BLaER1 treated with 17β-estradiol and CSF1 and Interleukin-3, amounts not matched to agents 10 nM and 100 nM (cell line): Measurements from ENCODE around the gene TENM3.

ENCODE experiments used
- H3K27ac ChIP-seq, 11 experiments: shearing (Covaris generic); formaldehyde crosslinking; 2 replicates each; pipeline ENCODE4 v1.8.1; 2022
- H3K27me3 ChIP-seq, 11 experiments: shearing (Covaris generic); formaldehyde crosslinking; 2 replicates each; pipeline ENCODE4 v1.8.1; 2022
- H3K36me3 ChIP-seq, 11 experiments: shearing (Covaris generic); formaldehyde crosslinking; 2 replicates each; pipeline ENCODE4 v1.8.1; 2022
- H3K4me1 ChIP-seq, 10 experiments: shearing (Covaris generic); formaldehyde crosslinking; 2 replicates each; pipeline ENCODE4 v1.8.1; 2022
- H3K4me2 ChIP-seq, 11 experiments: shearing (Covaris generic); formaldehyde crosslinking; 2 replicates each; pipeline ENCODE4 v1.8.1; 2022
- H3K4me3 ChIP-seq, 10 experiments: shearing (Covaris generic); formaldehyde crosslinking; 2 replicates each; pipeline ENCODE4 v1.8.1; 2022
- H3K9ac ChIP-seq, 11 experiments: shearing (Covaris generic); formaldehyde crosslinking; 2 replicates each; pipeline ENCODE4 v1.8.1; 2022
- H3K9me3 ChIP-seq, 11 experiments: shearing (Covaris generic); formaldehyde crosslinking; replicated peaks in 1 of 11; 2 replicates each; pipeline ENCODE4 v1.8.1; 2022
- H4K20me1 ChIP-seq, 11 experiments: shearing (Covaris generic); formaldehyde crosslinking; 2 replicates each; pipeline ENCODE4 v1.8.1; 2022
- Cebpa-rat ChIP-seq, 11 experiments: shearing (Covaris generic); IDR thresholded peaks; 2 replicates each; pipeline ENCODE4 v1.8.1; 2022

TENM3 gene

GRCh38 chr4:182338746-182339145 lies 95.5 kb downstream of the TENM3 start:
- peak overlapping the region; percentile 29 to 86 (median 66); a peak in 20 of 22 replicates for H3K4me2 ChIP-seq
- peaks cover 15 to 41% (median 33%) of the 10 kb centered on the region in 11 experiments for H3K9me3 ChIP-seq
- TF ChIP-seq Cebpa-rat (IDR thresholded peaks at IDR 0.05) = no peak

DNA sequence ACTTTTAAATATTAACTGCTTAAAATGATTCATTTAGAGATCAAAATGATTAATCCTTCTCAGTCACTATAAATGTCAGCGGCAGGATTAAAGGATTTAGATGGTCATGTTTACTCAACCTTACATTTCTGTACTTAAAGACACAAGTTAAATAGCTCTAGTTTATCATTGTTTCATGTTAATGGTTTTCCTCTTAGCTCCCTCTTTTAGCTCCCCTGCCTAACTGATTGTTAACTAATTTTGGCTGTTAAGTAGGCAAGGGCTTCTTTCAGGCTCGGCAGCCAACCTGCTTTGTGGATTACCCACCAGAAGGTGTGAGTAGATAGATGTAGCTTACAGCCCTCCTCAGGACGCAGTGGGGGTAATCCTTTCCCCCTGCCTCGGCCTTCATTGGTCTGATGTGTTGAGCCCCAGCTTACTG lies 96.0 kb downstream of the TENM3 start:
- Histone ChIP-seq H4K20me1 (no peaks in the 10 kb centered on the region), H3K4me2 (peak overlapping the region; percentile 29 to 86 (median 66)), H3K9me3 (peaks cover 15 to 36% (median 29%) of the 10 kb centered on the region in 11 experiments), H3K9ac (peak overlapping the region in 8 of 11 experiments; percentile 19 to 76 (median 38); a peak in 6 of 22 replicates), H3K4me1 (peaks cover 34 to 51% (median 42%) of the 10 kb centered on the region in 10 experiments), H3K27ac (peak overlapping the region in 9 of 11 experiments; percentile 71 to 94 (median 91); a peak in 18 of 22 replicates), H3K36me3 (peaks cover 0 to 15% (median 0%) of the 10 kb centered on the region in 11 experiments; a peak in 6 of 22 replicates), H3K27me3 (no peaks in the 10 kb centered on the region), H3K4me3 (no peak overlapping the region)
- TF ChIP-seq Cebpa-rat (IDR thresholded peaks at IDR 0.05) = no peak

More at GRCh38 chr4:182338746-182339145, 95.5 kb downstream of the TENM3 start:
- H3K4me3 ChIP-seq = no peak overlapping the region
- H3K36me3 ChIP-seq = peaks cover 0 to 15% (median 0%) of the 10 kb centered on the region in 11 experiments; a peak in 6 of 22 replicates
- H3K27me3 ChIP-seq = no peaks in the 10 kb centered on the region
- peak overlapping the region in 9 of 11 experiments; percentile 71 to 94 (median 91); a peak in 20 of 22 replicates for H3K27ac ChIP-seq
- peaks cover 34 to 49% (median 41%) of the 10 kb centered on the region in 10 experiments for H3K4me1 ChIP-seq
- peak overlapping the region in 9 of 11 experiments; percentile 19 to 76 (median 42); a peak in 8 of 22 replicates for H3K9ac ChIP-seq
- H4K20me1 ChIP-seq = no peaks in the 10 kb centered on the region

- H3K4me3 ChIP-seq = no peak overlapping the region
- TF ChIP-seq Cebpa-rat (IDR thresholded peaks at IDR 0.05) = no peak
- peak overlapping the region in 1 of 11 experiments; percentile 20; a peak in 1 of 22 replicates for H3K4me2 ChIP-seq
- 0 out of 22 replicates have a peak overlapping the region, but pooled peaks of 1 of the 11 experiments have one; percentile 5 for H3K27ac ChIP-seq
- no peak overlapping the region for H3K9ac ChIP-seq
- peaks cover 0 to 8% (median 0%) of the 10 kb centered on the region in 11 experiments; a peak in 4 of 22 replicates for H3K36me3 ChIP-seq
- H3K9me3 ChIP-seq = peaks cover 0 to 20% (median 11%) of the 10 kb centered on the region in 11 experiments; a peak in 15 of 22 replicates
- H3K4me1 ChIP-seq = peaks cover 10 to 33% (median 15%) of the 10 kb centered on the region in 10 experiments
- H4K20me1 ChIP-seq = no peaks in the 10 kb centered on the region
- H3K27me3 ChIP-seq = no peaks in the 10 kb centered on the region
Observed at GRCh38 chr4:182343453-182343852, 100.3 kb downstream of the TENM3 start.

- Histone ChIP-seq H3K4me1 (peaks cover 0 to 19% (median 2%) of the 10 kb centered on the region in 10 experiments; a peak in 7 of 20 replicates), H3K27ac (no peak overlapping the region), H3K4me2 (no peak overlapping the region), H3K27me3 (no peaks in the 10 kb centered on the region), H4K20me1 (no peaks in the 10 kb centered on the region), H3K4me3 (no peak overlapping the region), H3K9me3 (peaks cover 0 to 12% (median 7%) of the 10 kb centered on the region in 11 experiments; a peak in 15 of 22 replicates), H3K36me3 (peaks cover 0 to 2% (median 0%) of the 10 kb centered on the region in 11 experiments; a peak in 4 of 22 replicates), H3K9ac (no peak overlapping the region)
- TF ChIP-seq Cebpa-rat (IDR thresholded peaks at IDR 0.05) = no peak
Observed at GRCh38 chr4:182344968-182345367, 101.8 kb downstream of the TENM3 start.

GRCh38 chr4:182346250-182346649 lies 103.0 kb downstream of the TENM3 start:
- no peaks in the 10 kb centered on the region for H3K27me3 ChIP-seq
- peaks cover 0 to 24% (median 6%) of the 10 kb centered on the region in 10 experiments; a peak in 10 of 20 replicates for H3K4me1 ChIP-seq
- no peak overlapping the region for H3K4me3 ChIP-seq
- no peaks in the 10 kb centered on the region for H4K20me1 ChIP-seq
- peaks cover 0 to 3% (median under 1%) of the 10 kb centered on the region in 11 experiments; a peak in 6 of 22 replicates for H3K36me3 ChIP-seq
- no peak for TF ChIP-seq Cebpa-rat (IDR thresholded peaks at IDR 0.05)
- no peak overlapping the region for H3K9ac ChIP-seq
- no peak overlapping the region for H3K4me2 ChIP-seq
- peak overlapping the region in 1 of 11 experiments; percentile 7; a peak in 1 of 22 replicates for H3K27ac ChIP-seq
- peaks cover 0 to 11% (median 5%) of the 10 kb centered on the region in 11 experiments; a peak in 6 of 22 replicates for H3K9me3 ChIP-seq

DNA sequence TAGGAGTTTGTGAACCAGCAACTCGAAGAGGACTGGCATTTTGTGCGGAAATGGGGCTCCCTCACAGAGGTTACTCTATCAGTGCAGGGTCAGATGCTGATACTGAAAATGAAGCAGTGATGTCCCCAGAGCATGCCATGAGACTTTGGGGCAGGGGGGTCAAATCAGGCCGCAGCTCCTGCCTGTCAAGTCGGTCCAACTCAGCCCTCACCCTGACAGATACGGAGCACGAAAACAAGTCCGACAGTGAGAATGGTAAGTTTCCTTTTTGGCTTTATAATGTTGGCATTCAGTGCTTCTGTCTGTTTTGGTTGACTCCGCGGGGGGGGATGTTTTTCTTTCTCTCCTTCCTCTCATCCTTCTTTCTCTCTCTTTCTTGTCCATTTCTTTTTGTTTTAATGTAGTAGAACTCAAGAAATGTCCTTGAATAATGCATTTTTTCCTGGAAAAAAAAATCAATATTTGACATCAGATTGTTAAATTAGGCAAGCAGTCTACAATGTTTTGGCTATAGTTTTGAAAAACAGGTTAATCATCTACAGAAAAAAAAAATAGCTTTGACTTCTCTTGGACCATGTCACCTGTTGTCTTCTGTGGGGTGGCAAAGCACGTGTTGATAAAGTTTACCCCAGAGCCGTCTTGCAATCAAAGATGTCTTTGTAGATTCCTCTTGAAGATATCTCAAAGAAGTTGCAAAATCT lies 103.6 kb downstream of the TENM3 start:
- H3K4me1 ChIP-seq = peaks cover 0 to 29% (median 7%) of the 10 kb centered on the region in 10 experiments; a peak in 10 of 20 replicates
- no peak overlapping the region for H3K4me3 ChIP-seq
- H3K36me3 ChIP-seq = peaks cover 0 to 7% (median 4%) of the 10 kb centered on the region in 11 experiments; a peak in 6 of 22 replicates
- H4K20me1 ChIP-seq = no peaks in the 10 kb centered on the region
- H3K9ac ChIP-seq = no peak overlapping the region
- H3K9me3 ChIP-seq = peaks cover 0 to 15% (median 3%) of the 10 kb centered on the region in 11 experiments; a peak in 6 of 22 replicates
- no peak for TF ChIP-seq Cebpa-rat (IDR thresholded peaks at IDR 0.05)
- no peaks in the 10 kb centered on the region for H3K27me3 ChIP-seq
- H3K27ac ChIP-seq = no peak overlapping the region
- 0 out of 22 replicates have a peak overlapping the region, but pooled peaks of 1 of the 11 experiments have one; percentile 10 for H3K4me2 ChIP-seq

GRCh38 chr4:182348779-182349326 lies 105.7 kb downstream of the TENM3 start:
- H3K4me3 ChIP-seq = no peak overlapping the region
- H3K4me1 ChIP-seq = peaks cover 0 to 33% (median 6%) of the 10 kb centered on the region in 10 experiments; a peak in 11 of 20 replicates
- no peak overlapping the region for H3K4me2 ChIP-seq
- no peaks in the 10 kb centered on the region for H3K27me3 ChIP-seq
- peaks cover 0 to 14% (median 2%) of the 10 kb centered on the region in 11 experiments; a peak in 5 of 22 replicates for H3K9me3 ChIP-seq
- H4K20me1 ChIP-seq = no peaks in the 10 kb centered on the region
- H3K36me3 ChIP-seq = peaks cover 0 to 7% (median 4%) of the 10 kb centered on the region in 11 experiments; a peak in 6 of 22 replicates
- H3K9ac ChIP-seq = no peak overlapping the region
- TF ChIP-seq Cebpa-rat (IDR thresholded peaks at IDR 0.05) = no peak
- H3K27ac ChIP-seq = peak overlapping the region in 2 of 11 experiments; percentile 4 to 28; a peak in 3 of 22 replicates

- Histone ChIP-seq H3K9me3 (peaks cover 0 to 19% (median 3%) of the 10 kb centered on the region in 11 experiments; a peak in 5 of 22 replicates), H3K27ac (peak overlapping the region in 6 of 11 experiments; percentile 10 to 38 (median 22); a peak in 5 of 22 replicates), H4K20me1 (no peaks in the 10 kb centered on the region), H3K4me2 (peak overlapping the region in 2 of 11 experiments; percentile 12 to 18; a peak in 2 of 22 replicates), H3K4me1 (peaks cover 5 to 40% (median 16%) of the 10 kb centered on the region in 10 experiments; a peak in 19 of 20 replicates), H3K4me3 (no peak overlapping the region), H3K27me3 (no peaks in the 10 kb centered on the region), H3K36me3 (peaks cover 0 to 7% (median 4%) of the 10 kb centered on the region in 11 experiments; a peak in 6 of 22 replicates), H3K9ac (no peak overlapping the region)
- TF ChIP-seq Cebpa-rat (IDR thresholded peaks at IDR 0.05) = no peak
Observed at GRCh38 chr4:182350041-182350440, 106.8 kb downstream of the TENM3 start.
